GM12878 (cell line): ENCODE measurements around the gene NOP53. TPM values are rescaled to one million over a fixed set of nuclear protein-coding genes. Genes with fewer than 3 reads are reported as not detected.

Experiments used
- ATAC-seq: fragments of 200-7000 bp; cut with Tn5 transposase; 3 replicates; pipeline ENCODE4 v1.9.1; 2020; ENCODE audit warnings: mild to moderate bottlenecking, moderate library complexity
- BruUV-seq: library from RNA; stranded (reverse); fragments of 400-500 nt; replicated peaks from 2 replicates; lab custom pipeline; 2021; lab: Mats Ljungman, UMichigan
- CTCF ChIA-PET: fragments of 300-600 bp; sonication (Branson Sonifier 250); formaldehyde crosslinking; extraction: SDS; loops from one replicate; lab custom pipeline; 2021; ENCODE audit warnings: inconsistent platforms; lab: Yijun Ruan, JAX
- POLR2A ChIA-PET: fragments of 350-600 bp; formaldehyde crosslinking; extraction: SDS; loops from one replicate; lab custom pipeline; 2021; ENCODE audit warnings: inconsistent platforms; lab: Charles Lee
- RAD21 ChIA-PET: fragments of 300-600 bp; sonication (Branson Sonifier 250); formaldehyde crosslinking; loops from one replicate; lab custom pipeline; 2023; ENCODE audit warnings: antibody characterized with exemption; ENCODE audit not compliant: unreplicated experiment; lab: Charles Lee
- SMC1A ChIA-PET: fragments of 300-600 bp; sonication (Branson Sonifier 250); formaldehyde crosslinking; loops from one replicate; lab custom pipeline; 2023; ENCODE audit not compliant: unreplicated experiment, uncharacterized antibody; lab: Charles Lee
- DNase-seq: peaks from one replicate; pipeline ENCODE4 v3.0.0-alpha.2; 2011; ENCODE audit warnings: low read depth, low spot score
- FAIRE-seq: peaks from 3 replicates; lab custom pipeline; 2011; peaks lifted over from hg19 to GRCh38; lab: Jason Lieb, UNC
- H2AFZ ChIP-seq: 2 replicates; pipeline ENCODE4 v1.6.0; 2011; ENCODE audit warnings: low read depth, low read length, control low read depth; ENCODE audit not compliant: control insufficient read depth
- H3K27ac ChIP-seq: 2 replicates; pipeline ENCODE4 v1.5.1; 2011; ENCODE audit warnings: control low read depth; ENCODE audit not compliant: control insufficient read depth, insufficient read depth
- H3K27me3 ChIP-seq, 2 experiments: replicated peaks in 1 of 2; 2 replicates each; pipeline versions ENCODE4 v1.6.0 to v1.6.1; 2011; ENCODE audit warnings: low read length in 1 of 2; ENCODE audit not compliant: control insufficient read depth in 2 of 2, insufficient read depth in 2 of 2
- H3K36me3 ChIP-seq, 2 experiments: 2 replicates each; pipeline ENCODE4 v1.5.1; 2011; ENCODE audit warnings: low read length in 1 of 2; ENCODE audit not compliant: control insufficient read depth in 2 of 2, insufficient read depth in 2 of 2
- H3K4me1 ChIP-seq: 2 replicates; pipeline ENCODE4 v1.6.1; 2011; ENCODE audit warnings: mild to moderate bottlenecking, low read length, moderate library complexity, mixed read lengths; ENCODE audit not compliant: control insufficient read depth, insufficient read depth
- H3K4me2 ChIP-seq: 2 replicates; pipeline ENCODE4 v1.6.0; 2011; ENCODE audit warnings: control low read depth; ENCODE audit not compliant: control insufficient read depth, insufficient read depth
- H3K4me3 ChIP-seq: fragments of 200-600 bp; sonication (generic); 2 replicates; pipeline ENCODE4 v1.5.1; 2016
- H3K79me2 ChIP-seq: 2 replicates; pipeline ENCODE4 v1.6.0; 2011; ENCODE audit warnings: low read length; ENCODE audit not compliant: control insufficient read depth, insufficient read depth
- H3K9ac ChIP-seq: 2 replicates; pipeline ENCODE4 v1.8.0; 2011; ENCODE audit warnings: low read length, control low read depth, mixed read lengths; ENCODE audit not compliant: control insufficient read depth, insufficient read depth
- H3K9me3 ChIP-seq: replicated peaks from 3 replicates; pipeline ENCODE4 v1.5.1; 2011; ENCODE audit warnings: mild to moderate bottlenecking, low read length; ENCODE audit not compliant: control insufficient read depth, insufficient read depth
- H4K20me1 ChIP-seq: 2 replicates; pipeline ENCODE4 v1.6.0; 2011; ENCODE audit not compliant: control insufficient read depth, insufficient read depth
- CBFB ChIP-seq: IDR thresholded peaks from 2 replicates; pipeline ENCODE4 v1.6.1; 2016; ENCODE audit warnings: antibody characterized with exemption, low read depth
- CREB1 ChIP-seq: IDR thresholded peaks from 2 replicates; pipeline ENCODE4 v1.6.1; 2012; ENCODE audit warnings: low read depth, mild to moderate bottlenecking, inconsistent platforms
- DPF2 ChIP-seq: fragments of 450-650 bp; IDR thresholded peaks from 2 replicates; pipeline ENCODE4 v1.6.1; 2017; ENCODE audit warnings: mild to moderate bottlenecking
- EZH2 ChIP-seq: IDR thresholded peaks from 2 replicates; pipeline ENCODE4 v1.6.1; 2012; ENCODE audit warnings: low read depth, mild to moderate bottlenecking, control low read depth, inconsistent platforms, low read length, borderline replicate concordance; ENCODE audit not compliant: control insufficient read depth
- FOS ChIP-seq: IDR thresholded peaks from 3 replicates; pipeline ENCODE4 v1.6.1; 2011; ENCODE audit warnings: borderline replicate concordance; ENCODE audit not compliant: insufficient read length; ENCODE audit errors: extremely low read depth
- FOXM1 ChIP-seq: IDR thresholded peaks from 2 replicates; pipeline ENCODE4 v1.6.1; 2012; ENCODE audit warnings: low read depth, mild to moderate bottlenecking, inconsistent platforms, low read length, moderate library complexity
- KDM1A ChIP-seq: fragments of 200-600 bp; sonication (generic); IDR thresholded peaks from 2 replicates; pipeline ENCODE4 v1.6.1; 2016; ENCODE audit warnings: borderline replicate concordance
- POLR2A ChIP-seq: IDR thresholded peaks from 2 replicates; pipeline ENCODE4 v1.6.1; 2011; ENCODE audit warnings: low read depth, mild to moderate bottlenecking, low read length
- RAD51 ChIP-seq: fragments of 450-650 bp; IDR thresholded peaks from 2 replicates; pipeline ENCODE4 v1.6.1; 2016; ENCODE audit warnings: moderate library complexity, mild to moderate bottlenecking, inconsistent platforms
- SMAD5 ChIP-seq: IDR thresholded peaks from 2 replicates; pipeline ENCODE4 v1.6.1; 2016; ENCODE audit warnings: antibody characterized with exemption, low read depth
- SMARCA5 ChIP-seq: fragments of 450-650 bp; IDR thresholded peaks from 2 replicates; pipeline ENCODE4 v1.6.1; 2017; ENCODE audit warnings: mild to moderate bottlenecking
- SP1 ChIP-seq: IDR thresholded peaks from one replicate; pipeline ENCODE4 v1.6.1; 2011; ENCODE audit warnings: low read depth, low read length
- SUZ12 ChIP-seq: fragments of 200-600 bp; sonication (generic); IDR thresholded peaks from one replicate; pipeline ENCODE4 v1.6.1; 2018; ENCODE audit warnings: antibody characterized with exemption, mild to moderate bottlenecking; ENCODE audit not compliant: unreplicated experiment
- TBL1XR1 ChIP-seq: IDR thresholded peaks from 2 replicates; pipeline ENCODE4 v1.6.1; 2012; ENCODE audit warnings: low read depth, low read length, improper control_type of control experiment
- WRNIP1 ChIP-seq: IDR thresholded peaks from 2 replicates; pipeline ENCODE4 v1.6.1; 2011; ENCODE audit warnings: low read depth, low read length, improper control_type of control experiment, borderline replicate concordance
- WGBS: methylation state at CpG from one replicate; pipeline ENCODE4 v1.1.6; 2016; ENCODE audit warnings: low lambda C conversion rate; ENCODE audit not compliant: insufficient replicate concordance, insufficient coverage; ENCODE audit errors: missing lambda C conversion rate; 5-methylcytosine and 5-hydroxymethylcytosine counted together
- in situ Hi-C: fragments of 300-500 bp; cut with MboI; formaldehyde crosslinking; loops from 9 replicates; pipeline ENCODE4 v1.14.3; 2018; ENCODE audit warnings: mixed read lengths
- intact Hi-C: fragments of 100-400 bp; cut with micrococcal nuclease; formaldehyde crosslinking; loops from one replicate; pipeline ENCODE4 v1.14.2; 2022; ENCODE audit not compliant: unreplicated experiment
- polyA plus RNA-seq, 11 experiments: library from polyadenylated mRNA; depleted of rRNA in 4 of 11; unstranded in 6 of 11; stranded (reverse) in 5 of 11; fragments of >200 nt; fragmentation: Nextera tagmentation in 4 of 11; fragmentation: Illumina TruSeq in 1 of 11; extraction: Ambion mirVana in 4 of 11; extraction: Trizol in 1 of 11; gene quantifications; 1 replicate in 1 of 11; 2 replicates in 10 of 11; pipeline versions ENCODE4 v1.2.1 to v1.2.3, GENCODE V29; 2011 to 2016; ENCODE audit warnings: inconsistent platforms in 2 of 11, missing spikeins in 2 of 11, low read depth in 1 of 11
- total RNA-seq, 4 experiments: library from RNA; depleted of rRNA in 3 of 4; stranded (reverse); fragments of >200 nt in 3 of 4; fragmentation: Illumina TruSeq in 1 of 4; extraction: Trizol in 1 of 4; gene quantifications; 2 replicates each; pipeline versions ENCODE4 v1.2.1 to v1.2.3, GENCODE V29; 2013 to 2021
- TF ChIP-seq, protein P1 (sequence below): IDR thresholded peaks from 2 replicates; pipeline ENCODE4 v1.6.1; 2012; ENCODE audit warnings: mild to moderate bottlenecking, low read depth, low read length
- TF ChIP-seq, protein P2 (sequence below): fragments of 450-650 bp; IDR thresholded peaks from 2 replicates; pipeline ENCODE4 v1.6.1; 2018; ENCODE audit warnings: borderline replicate concordance, mild to moderate bottlenecking; ENCODE audit not compliant: partially characterized antibody
- TF ChIP-seq, protein P3 (sequence below): IDR thresholded peaks from 2 replicates; pipeline ENCODE4 v1.6.1; 2012; ENCODE audit warnings: low read length, inconsistent platforms

NOP53 gene
- total and polyA plus RNA-seq, 10 of the 15 experiments (the other 5 are each of a cell fraction or from before 2014, with no cell fraction given) = 6.0 to 386 (median 167) TPM

DNA sequence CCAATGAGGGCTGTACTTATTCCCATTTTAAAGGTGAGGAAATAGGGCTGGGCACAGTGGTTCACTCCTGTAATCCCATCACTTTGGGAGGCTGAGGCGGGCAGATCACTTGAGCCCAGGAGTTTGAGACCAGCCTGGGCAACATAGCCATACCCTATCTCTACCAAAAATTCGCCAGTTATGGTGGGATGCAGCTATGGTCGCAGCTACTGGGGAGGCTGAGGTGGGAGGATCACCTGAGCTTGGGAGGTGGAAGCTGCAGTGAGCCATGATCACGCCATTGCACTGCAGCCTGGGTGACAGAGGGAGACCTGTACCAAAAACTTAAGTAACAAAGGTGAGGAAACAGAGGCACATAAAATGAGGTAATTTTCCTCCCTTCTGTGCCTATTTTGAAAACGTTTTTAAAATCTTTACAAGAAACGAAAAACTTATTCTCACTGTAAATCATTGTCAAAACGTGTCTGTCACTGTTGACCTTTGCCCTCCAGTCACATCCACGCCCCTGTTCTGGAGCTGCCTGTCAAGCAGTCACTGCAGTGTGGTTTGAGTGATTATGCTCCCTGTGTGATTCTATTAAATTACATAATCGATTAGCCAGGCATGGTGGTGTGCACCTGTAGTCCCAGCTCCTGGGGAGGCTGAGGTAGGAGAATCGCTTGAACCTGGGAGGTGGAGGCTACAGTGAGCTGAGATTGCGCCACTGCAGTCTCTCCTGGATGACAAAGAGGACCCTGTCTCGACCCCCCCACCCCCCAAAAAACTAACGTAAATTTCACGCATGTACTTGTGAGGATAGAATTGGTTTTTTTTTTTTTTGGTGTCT lies 12.5 kb downstream of the NOP53 start:
- POLR2A ChIA-PET = no interaction called here
- H3K9ac ChIP-seq = no peak overlapping the region
- TSS peak; percentile 16 for BruUV-seq
- H3K27me3 ChIP-seq = no peaks in the 10 kb centered on the region
- CTCF ChIA-PET = interaction anchor here (0.9 to 1.8 kb wide), 2 partner anchors 8 to 9 kb away, joined by 3 to 5 read pairs; no protein-coding TSS in a partner anchor
- RAD21 ChIA-PET = no interaction called here
- peaks cover 16 to 33% of the 10 kb centered on the region in 2 experiments; a peak in 3 of 4 replicates for H3K36me3 ChIP-seq
- no peak overlapping the region for H3K4me3 ChIP-seq
- FAIRE-seq (no peak), ATAC-seq (no peak), DNase-seq (no peak)
- intact Hi-C loops (no loop called here), in situ Hi-C loops (no loop called here)
- 87% methylated on average over 14 of the region's 14 CpGs for WGBS
- H3K4me2 ChIP-seq = no peak overlapping the region
- H3K4me1 ChIP-seq = 0 out of 2 replicates have a peak, but pooled peaks cover 3% of the 10 kb centered on the region
- H3K27ac ChIP-seq = no peak overlapping the region
- H2AFZ ChIP-seq = no peak overlapping the region
- H3K9me3 ChIP-seq = no peaks in the 10 kb centered on the region; the same call in 2 of the 3 replicates
- no peaks in the 10 kb centered on the region for H3K79me2 ChIP-seq
- SMC1A ChIA-PET = no interaction called here
- no peaks in the 10 kb centered on the region for H4K20me1 ChIP-seq
- TF ChIP-seq POLR2A = 0 out of 2 replicates have a peak, but pooled peaks have one; percentile 21
- TF ChIP-seq FOS = no peak
- no peak for TF ChIP-seq CBFB
- no peak for TF ChIP-seq EZH2
- TF ChIP-seq, protein P1, sequence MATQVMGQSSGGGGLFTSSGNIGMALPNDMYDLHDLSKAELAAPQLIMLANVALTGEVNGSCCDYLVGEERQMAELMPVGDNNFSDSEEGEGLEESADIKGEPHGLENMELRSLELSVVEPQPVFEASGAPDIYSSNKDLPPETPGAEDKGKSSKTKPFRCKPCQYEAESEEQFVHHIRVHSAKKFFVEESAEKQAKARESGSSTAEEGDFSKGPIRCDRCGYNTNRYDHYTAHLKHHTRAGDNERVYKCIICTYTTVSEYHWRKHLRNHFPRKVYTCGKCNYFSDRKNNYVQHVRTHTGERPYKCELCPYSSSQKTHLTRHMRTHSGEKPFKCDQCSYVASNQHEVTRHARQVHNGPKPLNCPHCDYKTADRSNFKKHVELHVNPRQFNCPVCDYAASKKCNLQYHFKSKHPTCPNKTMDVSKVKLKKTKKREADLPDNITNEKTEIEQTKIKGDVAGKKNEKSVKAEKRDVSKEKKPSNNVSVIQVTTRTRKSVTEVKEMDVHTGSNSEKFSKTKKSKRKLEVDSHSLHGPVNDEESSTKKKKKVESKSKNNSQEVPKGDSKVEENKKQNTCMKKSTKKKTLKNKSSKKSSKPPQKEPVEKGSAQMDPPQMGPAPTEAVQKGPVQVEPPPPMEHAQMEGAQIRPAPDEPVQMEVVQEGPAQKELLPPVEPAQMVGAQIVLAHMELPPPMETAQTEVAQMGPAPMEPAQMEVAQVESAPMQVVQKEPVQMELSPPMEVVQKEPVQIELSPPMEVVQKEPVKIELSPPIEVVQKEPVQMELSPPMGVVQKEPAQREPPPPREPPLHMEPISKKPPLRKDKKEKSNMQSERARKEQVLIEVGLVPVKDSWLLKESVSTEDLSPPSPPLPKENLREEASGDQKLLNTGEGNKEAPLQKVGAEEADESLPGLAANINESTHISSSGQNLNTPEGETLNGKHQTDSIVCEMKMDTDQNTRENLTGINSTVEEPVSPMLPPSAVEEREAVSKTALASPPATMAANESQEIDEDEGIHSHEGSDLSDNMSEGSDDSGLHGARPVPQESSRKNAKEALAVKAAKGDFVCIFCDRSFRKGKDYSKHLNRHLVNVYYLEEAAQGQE = no peak
- TF ChIP-seq, protein P2, sequence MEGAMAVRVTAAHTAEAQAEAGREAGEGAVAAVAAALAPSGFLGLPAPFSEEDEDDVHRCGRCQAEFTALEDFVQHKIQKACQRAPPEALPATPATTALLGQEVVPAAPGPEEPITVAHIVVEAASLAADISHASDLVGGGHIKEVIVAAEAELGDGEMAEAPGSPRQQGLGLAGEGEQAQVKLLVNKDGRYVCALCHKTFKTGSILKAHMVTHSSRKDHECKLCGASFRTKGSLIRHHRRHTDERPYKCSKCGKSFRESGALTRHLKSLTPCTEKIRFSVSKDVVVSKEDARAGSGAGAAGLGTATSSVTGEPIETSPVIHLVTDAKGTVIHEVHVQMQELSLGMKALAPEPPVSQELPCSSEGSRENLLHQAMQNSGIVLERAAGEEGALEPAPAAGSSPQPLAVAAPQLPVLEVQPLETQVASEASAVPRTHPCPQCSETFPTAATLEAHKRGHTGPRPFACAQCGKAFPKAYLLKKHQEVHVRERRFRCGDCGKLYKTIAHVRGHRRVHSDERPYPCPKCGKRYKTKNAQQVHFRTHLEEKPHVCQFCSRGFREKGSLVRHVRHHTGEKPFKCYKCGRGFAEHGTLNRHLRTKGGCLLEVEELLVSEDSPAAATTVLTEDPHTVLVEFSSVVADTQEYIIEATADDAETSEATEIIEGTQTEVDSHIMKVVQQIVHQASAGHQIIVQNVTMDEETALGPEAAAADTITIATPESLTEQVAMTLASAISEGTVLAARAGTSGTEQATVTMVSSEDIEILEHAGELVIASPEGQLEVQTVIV = no peak
- TF ChIP-seq, protein P3, sequence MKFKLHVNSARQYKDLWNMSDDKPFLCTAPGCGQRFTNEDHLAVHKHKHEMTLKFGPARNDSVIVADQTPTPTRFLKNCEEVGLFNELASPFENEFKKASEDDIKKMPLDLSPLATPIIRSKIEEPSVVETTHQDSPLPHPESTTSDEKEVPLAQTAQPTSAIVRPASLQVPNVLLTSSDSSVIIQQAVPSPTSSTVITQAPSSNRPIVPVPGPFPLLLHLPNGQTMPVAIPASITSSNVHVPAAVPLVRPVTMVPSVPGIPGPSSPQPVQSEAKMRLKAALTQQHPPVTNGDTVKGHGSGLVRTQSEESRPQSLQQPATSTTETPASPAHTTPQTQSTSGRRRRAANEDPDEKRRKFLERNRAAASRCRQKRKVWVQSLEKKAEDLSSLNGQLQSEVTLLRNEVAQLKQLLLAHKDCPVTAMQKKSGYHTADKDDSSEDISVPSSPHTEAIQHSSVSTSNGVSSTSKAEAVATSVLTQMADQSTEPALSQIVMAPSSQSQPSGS = no peak
- no peak for TF ChIP-seq SP1
- TF ChIP-seq WRNIP1 = no peak
- TF ChIP-seq SMARCA5 = no peak
- no peak for TF ChIP-seq FOXM1
- TF ChIP-seq TBL1XR1 = no peak
- TF ChIP-seq SUZ12 = no peak
- no peak for TF ChIP-seq CREB1
- no peak for TF ChIP-seq KDM1A
- no peak for TF ChIP-seq DPF2
- no peak for TF ChIP-seq SMAD5
- TF ChIP-seq RAD51 = no peak
